Calu3 (cell line): ENCODE measurements around the gene PRKAA2. TPM values are rescaled to one million over a fixed set of nuclear protein-coding genes. Genes with fewer than 3 reads are reported as not detected.
A peak's percentile ranks its signal among the peaks of the same experiment; 100 is the strongest.
"Not testable (repeated sequence)": the region's sequence is repeated elsewhere in the genome, so short reads cannot be mapped to it uniquely, and the experiment has no call there.

Source experiments
- Bru-seq: library from RNA; stranded (reverse); fragments of 400-500 nt; gene quantifications from one replicate; lab custom pipeline; 2021; lab: Mats Ljungman, UMichigan
- BruChase-seq, 2 experiments: library from RNA; stranded (reverse); fragments of 400-500 nt; gene quantifications; one replicate each; lab custom pipeline; 2021; lab: Mats Ljungman, UMichigan
- BruUV-seq: library from RNA; stranded (reverse); fragments of 400-500 nt; replicated peaks from 2 replicates; lab custom pipeline; 2021; lab: Mats Ljungman, UMichigan
- CTCF ChIA-PET: fragments of 300-600 bp; sonication (Branson Sonifier 250); formaldehyde crosslinking; loops from one replicate; lab custom pipeline; 2022; ENCODE audit warnings: antibody characterized with exemption; lab: Charles Lee
- DNase-seq: peaks from one replicate; pipeline ENCODE4 v3.0.0; 2022
- H3K27ac Mint-ChIP-seq: one replicate; pipeline ENCODE4 v1.8.0; 2022; ENCODE audit warnings: mixed read lengths; ENCODE audit not compliant: unreplicated experiment
- H3K27me3 Mint-ChIP-seq: one replicate; pipeline ENCODE4 v1.8.0; 2022; ENCODE audit warnings: mixed read lengths; ENCODE audit not compliant: unreplicated experiment
- H3K36me3 Mint-ChIP-seq: one replicate; pipeline ENCODE4 v1.8.0; 2022; ENCODE audit warnings: mild to moderate bottlenecking, moderate library complexity, mixed read lengths; ENCODE audit not compliant: insufficient read depth, unreplicated experiment
- H3K4me1 Mint-ChIP-seq: one replicate; pipeline ENCODE4 v1.8.0; 2022; ENCODE audit warnings: mild to moderate bottlenecking, low read depth, mixed read lengths; ENCODE audit not compliant: unreplicated experiment
- H3K4me3 Mint-ChIP-seq: one replicate; pipeline ENCODE4 v1.8.0; 2022; ENCODE audit warnings: mild to moderate bottlenecking, low read depth, moderate library complexity, mixed read lengths; ENCODE audit not compliant: unreplicated experiment
- H3K9me3 Mint-ChIP-seq: one replicate; pipeline ENCODE4 v1.8.0; 2022; ENCODE audit warnings: low read depth, mixed read lengths; ENCODE audit not compliant: unreplicated experiment
- intact Hi-C: fragments of 100-400 bp; cut with micrococcal nuclease; formaldehyde crosslinking; loops from one replicate; pipeline ENCODE4 v1.10.0; 2022; ENCODE audit not compliant: unreplicated experiment
- long read RNA-seq: library from polyadenylated mRNA; stranded (forward); transcript quantifications from one replicate; pipeline ENCODE4 v2.0.0, GENCODE V29; 2022
- total RNA-seq: library from RNA; stranded (reverse); gene quantifications from 2 replicates; pipeline ENCODE4 v1.2.3, GENCODE V29; 2022
- TF ChIP-seq, protein P1 (sequence below): fragments of 200-600 bp; IDR thresholded peaks from one replicate; pipeline ENCODE4 v1.8.0; 2022; ENCODE audit warnings: antibody characterized with exemption; ENCODE audit not compliant: unreplicated experiment

PRKAA2 gene
- total RNA-seq: 6.5 and 9.7 TPM in 2 replicates
- percentile 65 among the genes with signal in this experiment for Bru-seq, nascent RNA
- percentile 80 among the genes with signal in this experiment for BruChase-seq, experiment 1, labeled RNA remaining after a 6-hour chase
- BruChase-seq, experiment 2, labeled RNA remaining after a 2-hour chase: percentile 79 among the genes with signal in this experiment
- long read RNA-seq, full-length matches to known transcripts: 6 of 13 reads
- long read RNA-seq, partial matches to known transcripts: 1 of 13 reads
- long read RNA-seq, other reads (novel, unspliced or antisense): 6 of 13 reads

DNA sequence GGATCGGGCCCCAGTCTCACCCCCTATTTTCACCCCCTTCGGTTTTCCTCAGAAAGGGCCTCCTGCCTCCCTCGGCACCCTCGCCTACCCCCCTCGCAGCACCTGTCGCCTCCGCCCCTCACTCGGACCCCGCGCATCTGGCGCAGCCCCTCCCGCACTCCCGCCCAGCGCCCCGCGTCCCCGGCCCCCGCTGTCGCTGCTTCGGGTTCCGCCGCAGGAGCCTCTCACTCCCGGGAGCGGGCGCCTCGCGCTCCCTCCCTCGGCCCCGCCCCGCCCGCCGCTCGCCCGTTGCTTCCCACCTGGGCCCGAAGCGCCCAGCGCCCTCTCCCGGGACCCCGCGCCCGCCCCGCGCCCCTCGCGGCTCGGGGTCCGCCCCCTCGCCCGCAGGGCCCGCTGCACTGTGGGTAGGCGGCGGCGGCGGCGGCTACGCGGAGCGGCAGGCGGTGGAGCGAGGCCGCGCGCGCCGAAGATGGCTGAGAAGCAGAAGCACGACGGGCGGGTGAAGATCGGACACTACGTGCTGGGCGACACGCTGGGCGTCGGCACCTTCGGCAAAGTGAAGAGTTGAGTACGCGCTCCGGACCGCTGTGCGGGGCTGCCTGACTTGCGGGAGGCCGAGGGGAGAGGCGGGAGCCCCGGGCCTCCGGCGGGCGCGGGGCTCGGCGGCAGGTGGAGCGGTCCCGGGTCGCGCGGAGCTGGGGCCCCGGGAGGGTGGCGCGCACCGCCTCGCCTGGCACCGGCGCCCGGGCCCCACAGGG, at the start of gene PRKAA2:
PRKAA2 (plus strand) TSS at position 396 of the 758 bp plus-strand sequence; CDS start at position 470, 74 bp downstream.
- H3K9me3 Mint-ChIP-seq: no peaks in the 10 kb centered on the region
- CTCF ChIA-PET: interaction anchor here (1.3 kb wide), 1 partner anchor 44 kb away, joined by 4 read pairs; no protein-coding TSS in a partner anchor
- DNase-seq: peak; percentile 68
- peak within 1 kb of the TSS; percentile 91 for H3K27ac Mint-ChIP-seq
- TF ChIP-seq, protein P1, sequence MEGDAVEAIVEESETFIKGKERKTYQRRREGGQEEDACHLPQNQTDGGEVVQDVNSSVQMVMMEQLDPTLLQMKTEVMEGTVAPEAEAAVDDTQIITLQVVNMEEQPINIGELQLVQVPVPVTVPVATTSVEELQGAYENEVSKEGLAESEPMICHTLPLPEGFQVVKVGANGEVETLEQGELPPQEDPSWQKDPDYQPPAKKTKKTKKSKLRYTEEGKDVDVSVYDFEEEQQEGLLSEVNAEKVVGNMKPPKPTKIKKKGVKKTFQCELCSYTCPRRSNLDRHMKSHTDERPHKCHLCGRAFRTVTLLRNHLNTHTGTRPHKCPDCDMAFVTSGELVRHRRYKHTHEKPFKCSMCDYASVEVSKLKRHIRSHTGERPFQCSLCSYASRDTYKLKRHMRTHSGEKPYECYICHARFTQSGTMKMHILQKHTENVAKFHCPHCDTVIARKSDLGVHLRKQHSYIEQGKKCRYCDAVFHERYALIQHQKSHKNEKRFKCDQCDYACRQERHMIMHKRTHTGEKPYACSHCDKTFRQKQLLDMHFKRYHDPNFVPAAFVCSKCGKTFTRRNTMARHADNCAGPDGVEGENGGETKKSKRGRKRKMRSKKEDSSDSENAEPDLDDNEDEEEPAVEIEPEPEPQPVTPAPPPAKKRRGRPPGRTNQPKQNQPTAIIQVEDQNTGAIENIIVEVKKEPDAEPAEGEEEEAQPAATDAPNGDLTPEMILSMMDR: peak; percentile 11
- peaks cover 20% of the 10 kb centered on the region for H3K36me3 Mint-ChIP-seq
- intact Hi-C loops: no loop called here
- no TSS peak for BruUV-seq
- peak within 1 kb of the TSS; percentile 78 for H3K4me3 Mint-ChIP-seq
- H3K4me1 Mint-ChIP-seq: peaks cover 25% of the 10 kb centered on the region
- H3K27me3 Mint-ChIP-seq: no peaks in the 10 kb centered on the region

GRCh38 chr1:56595397-56596191, 49.5 kb upstream of the PRKAA2 start:
- H3K4me1 Mint-ChIP-seq, H3K27me3 Mint-ChIP-seq, H3K4me3 Mint-ChIP-seq, DNase-seq, H3K27ac Mint-ChIP-seq, H3K9me3 Mint-ChIP-seq, BruUV-seq, H3K36me3 Mint-ChIP-seq, CTCF ChIA-PET, intact Hi-C loops: not testable (repeated sequence)

DNA sequence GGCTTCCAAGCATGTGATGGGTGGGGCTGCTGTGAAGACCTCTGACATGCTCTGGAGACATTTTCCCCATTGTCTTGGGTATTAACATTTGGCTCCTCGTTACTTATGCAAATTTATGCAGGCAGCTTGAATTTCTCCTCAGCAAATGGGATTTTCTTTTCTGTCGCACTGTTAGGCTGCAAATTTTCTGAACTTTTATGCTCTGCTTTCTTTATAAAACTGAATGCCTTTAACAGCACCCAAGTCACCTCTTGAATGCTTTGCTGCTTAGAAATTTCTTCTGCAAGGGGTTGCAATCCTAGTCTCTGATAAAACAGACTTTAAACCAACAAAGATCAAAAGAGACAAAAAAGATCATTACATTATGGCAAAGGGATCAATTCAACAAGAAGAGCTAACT, 35.0 kb upstream of the PRKAA2 start:
- H3K27ac Mint-ChIP-seq, H3K9me3 Mint-ChIP-seq, BruUV-seq, CTCF ChIA-PET, H3K4me3 Mint-ChIP-seq, H3K36me3 Mint-ChIP-seq, H3K4me1 Mint-ChIP-seq, intact Hi-C loops, DNase-seq: not testable (repeated sequence)
- H3K27me3 Mint-ChIP-seq: peaks cover 14% of the 10 kb centered on the region

DNA sequence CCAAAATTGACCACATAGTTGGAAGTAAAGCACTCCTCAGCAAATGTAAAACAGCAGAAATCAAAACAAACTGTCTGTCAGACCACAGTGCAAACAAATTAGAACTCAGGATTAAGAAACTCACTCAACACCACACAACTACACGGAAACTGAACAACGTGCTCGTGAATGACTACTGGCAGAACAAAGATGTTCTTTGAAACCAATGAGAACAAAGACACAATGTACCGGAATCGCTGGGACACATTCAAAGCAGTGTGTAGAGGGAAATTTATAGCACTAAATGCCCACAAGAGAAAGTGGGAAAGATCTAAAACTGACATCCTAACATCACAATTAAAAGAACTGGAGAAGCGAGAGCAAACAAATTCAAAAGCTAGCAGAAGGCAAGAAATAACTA, 34.3 kb upstream of the PRKAA2 start:
- peaks cover 14% of the 10 kb centered on the region for H3K27me3 Mint-ChIP-seq
- BruUV-seq, intact Hi-C loops, H3K27ac Mint-ChIP-seq, H3K4me1 Mint-ChIP-seq, H3K4me3 Mint-ChIP-seq, CTCF ChIA-PET, H3K9me3 Mint-ChIP-seq, DNase-seq, H3K36me3 Mint-ChIP-seq: not testable (repeated sequence)

- CTCF ChIA-PET: no interaction called here
- intact Hi-C loops: no loop called here
- TF ChIP-seq, protein P1: no peak
- no peak for DNase-seq
- no peak overlapping the region for H3K4me3 Mint-ChIP-seq
- H3K9me3 Mint-ChIP-seq: no peaks in the 10 kb centered on the region
- BruUV-seq: no TSS peak
- H3K4me1 Mint-ChIP-seq: no peaks in the 10 kb centered on the region
- H3K27ac Mint-ChIP-seq: no peak overlapping the region
- H3K36me3 Mint-ChIP-seq: no peaks in the 10 kb centered on the region
- H3K27me3 Mint-ChIP-seq: no peaks in the 10 kb centered on the region
Measured at GRCh38 chr1:56617141-56617540, 28.0 kb upstream of the PRKAA2 start.
